ENCODE data around the gene PLPP4.

- no peak for TF ChIP-seq POLR2AphosphoS5 (IDR thresholded peaks at IDR 0.05; ENCODE audit: insufficient read depth in 1 of 2, low read depth in 1 of 2)
- TF ChIP-seq CTCF (IDR thresholded peaks at IDR 0.05): no peak
- no peak for TF ChIP-seq POLR2A (IDR thresholded peaks at IDR 0.05)
Measured at GRCh38 chr10:120555842-120556532, 99.0 kb downstream of the PLPP4 start.
